HG03025 (cell line): ENCODE data around the gene ACSM4.
"Not testable (repeated sequence)": the region's sequence is repeated elsewhere in the genome, so short reads cannot be mapped to it uniquely, and the experiment has no call there.

ENCODE experiments used
- ATAC-seq: cut with Tn5 transposase; IDR thresholded peaks from one replicate; pipeline ENCODE4 v1.9.1; 2021; ENCODE audit warnings: mild to moderate bottlenecking, moderate library complexity; ENCODE audit not compliant: unreplicated experiment, low FRiP score

Gene ACSM4

DNA sequence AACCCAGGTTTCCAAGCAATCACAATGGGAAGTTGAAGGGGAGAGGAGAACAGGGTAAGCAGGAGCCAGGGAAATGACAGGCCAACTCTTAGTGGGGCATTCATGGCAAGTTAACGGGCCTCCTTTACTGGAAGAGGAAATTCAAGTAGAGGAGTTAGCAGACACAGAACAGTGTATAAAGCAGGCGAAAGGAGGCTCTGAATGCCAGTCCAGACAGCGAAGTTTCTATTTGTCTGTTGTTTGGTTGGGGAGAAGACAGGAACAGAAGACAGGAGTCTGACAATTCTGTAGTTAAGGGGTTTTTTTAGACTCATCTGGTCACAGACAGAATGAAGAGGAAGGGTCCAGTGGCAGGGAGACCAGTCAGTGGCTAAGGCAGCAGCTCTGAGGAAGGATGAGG lies at the start of gene ACSM4:
Gene ACSM4 (plus strand): TSS at position 301 of the 400 bp plus-strand sequence. CDS start 260 bp downstream, outside the sequence.
- ATAC-seq = no peak

DNA sequence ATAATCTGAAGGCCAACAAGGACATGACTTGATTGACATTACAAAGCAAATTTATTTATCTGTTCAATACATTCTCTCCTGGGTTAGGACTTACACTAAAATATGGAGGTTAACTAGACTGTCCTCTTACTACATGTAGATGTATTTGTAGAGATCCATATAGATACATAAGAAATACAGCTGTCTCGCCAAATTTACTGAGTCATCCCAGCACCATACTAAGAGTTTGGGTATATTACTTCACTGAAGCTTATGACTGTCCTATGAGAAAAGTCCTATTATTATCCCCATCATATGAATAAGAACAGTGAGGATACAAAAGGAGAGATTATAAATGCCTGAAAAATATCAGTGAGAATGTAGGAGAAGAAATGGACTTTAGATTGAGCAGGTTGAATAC lies 44.8 kb upstream of the ACSM4 start:
- no peak for ATAC-seq

DNA sequence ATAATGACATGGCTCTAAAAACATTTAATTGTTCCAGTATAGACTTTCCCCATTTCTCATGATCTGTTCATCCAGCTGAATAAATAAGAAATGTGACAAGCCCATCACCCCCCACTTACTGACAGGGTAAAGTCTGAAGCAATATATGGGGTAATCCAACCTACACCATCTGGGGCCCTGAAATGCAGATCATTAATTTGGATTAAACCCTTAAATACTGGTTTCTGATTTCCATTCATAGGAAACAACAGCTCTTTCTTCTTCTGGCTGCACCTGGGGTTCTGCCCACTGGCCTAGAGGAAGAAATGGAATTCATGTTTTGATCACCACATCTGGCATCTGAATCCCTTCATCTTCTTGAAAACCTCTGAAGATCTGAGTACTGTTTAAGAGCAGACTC lies 39.3 kb upstream of the ACSM4 start:
- ATAC-seq = no peak

DNA sequence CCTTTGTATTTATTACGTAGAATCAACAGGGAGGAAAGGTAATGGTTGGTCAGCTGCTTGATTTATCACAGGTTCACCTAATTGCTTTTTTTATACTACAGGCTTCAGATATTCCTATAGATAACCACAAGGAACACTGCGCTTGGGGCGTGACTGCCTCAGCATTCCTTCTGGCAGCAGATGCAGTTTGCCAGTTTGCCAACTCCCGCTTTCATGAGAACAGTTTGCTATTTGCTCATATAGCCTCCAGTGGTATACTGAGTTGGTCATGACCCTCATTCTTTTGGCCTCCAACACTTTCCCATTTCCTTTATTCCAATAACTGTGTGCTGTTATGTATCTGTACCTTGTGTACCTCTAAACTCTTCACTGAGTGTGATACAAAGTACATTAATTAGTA lies 38.6 kb upstream of the ACSM4 start:
- ATAC-seq = no peak

GRCh38 chr12:7269273-7269672 lies 34.6 kb upstream of the ACSM4 start:
- no peak for ATAC-seq

DNA sequence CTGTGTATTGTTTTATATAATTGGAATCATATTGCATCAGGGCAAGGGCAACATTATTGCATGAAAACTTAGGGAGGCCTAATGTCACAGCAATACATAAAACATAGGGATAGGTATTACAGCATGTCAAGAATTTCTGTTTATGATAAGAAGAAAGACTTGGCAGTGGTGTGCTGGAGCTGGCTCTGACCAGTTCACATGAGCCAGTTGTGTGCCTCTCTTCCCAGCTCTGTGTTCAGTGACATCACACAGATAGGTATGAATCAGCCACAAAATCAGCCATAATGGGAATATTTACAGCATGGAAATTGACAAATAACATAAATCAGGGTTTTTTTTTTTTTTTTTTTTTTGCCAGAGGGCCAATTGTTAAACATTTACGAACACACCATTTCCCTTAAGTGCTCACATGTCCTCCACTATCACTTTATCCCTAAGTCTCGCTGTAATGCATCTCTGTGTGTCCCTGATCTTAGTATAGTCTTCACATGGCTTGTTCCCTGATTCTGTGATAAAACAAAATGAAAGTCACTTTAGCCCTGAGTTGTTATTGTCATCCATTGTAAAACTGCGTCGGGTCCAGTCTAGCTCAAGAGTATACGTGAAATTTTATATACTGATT lies 31.9 kb upstream of the ACSM4 start:
- ATAC-seq = no peak

DNA sequence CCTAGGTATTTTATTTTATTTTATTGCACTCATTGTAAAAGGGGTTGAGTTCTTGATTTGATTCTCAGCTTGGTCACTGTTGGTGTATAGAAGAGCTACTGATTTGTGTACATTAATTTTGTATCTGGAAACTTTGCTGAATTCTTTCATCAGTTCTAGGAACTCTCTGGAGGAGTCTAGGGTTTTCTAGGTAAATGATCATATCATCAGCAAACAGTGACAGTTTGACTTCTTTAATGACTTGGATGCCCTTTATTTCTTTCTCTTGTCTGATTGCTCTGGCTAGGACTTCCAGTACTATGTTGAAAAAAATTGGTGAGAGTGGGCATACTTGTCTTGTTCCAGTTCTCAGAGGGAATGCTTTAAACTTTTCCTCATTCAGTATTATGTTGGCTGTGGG lies 28.4 kb upstream of the ACSM4 start:
- not testable (repeated sequence) for ATAC-seq

DNA sequence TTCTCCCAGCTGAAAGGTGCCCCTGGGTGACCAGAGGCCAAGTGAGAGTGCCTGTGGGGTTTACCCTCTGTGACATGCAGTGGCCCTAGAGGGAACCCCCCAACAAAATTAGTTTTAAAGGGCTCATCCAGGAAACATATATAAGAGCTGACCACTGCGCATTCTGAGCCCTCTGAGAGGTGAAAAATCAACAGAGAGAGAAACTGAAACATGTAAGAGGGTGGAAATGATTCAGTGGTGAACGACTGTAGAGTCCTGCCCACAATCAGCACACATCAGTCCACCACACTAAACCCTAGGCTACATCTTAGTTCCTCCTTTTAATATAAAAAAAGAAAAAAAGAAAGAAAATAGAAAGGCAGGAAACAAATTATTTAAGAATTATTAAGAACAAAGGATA lies 21.0 kb upstream of the ACSM4 start:
- peak; percentile 79 for ATAC-seq

GRCh38 chr12:7289743-7290142 lies 14.1 kb upstream of the ACSM4 start:
- no peak for ATAC-seq

DNA sequence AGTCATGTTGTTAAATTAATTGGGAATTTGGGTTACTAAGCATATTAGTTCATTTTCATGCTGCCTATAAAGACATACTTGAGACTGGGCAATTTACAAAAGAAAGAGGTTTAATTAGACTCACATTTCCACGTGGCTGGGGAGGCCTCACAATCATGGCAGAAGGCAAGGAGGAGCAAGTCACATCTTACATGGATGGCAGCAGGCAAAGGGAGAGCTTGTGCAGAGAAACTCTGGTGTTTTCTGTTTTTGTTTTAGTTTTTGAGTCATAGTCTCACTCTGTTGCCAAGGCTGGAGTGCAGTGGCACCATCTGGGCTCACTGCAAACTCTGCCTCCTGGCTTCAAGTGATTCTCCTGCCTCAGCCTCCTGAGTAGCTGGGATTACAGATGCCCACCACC lies 13.3 kb upstream of the ACSM4 start:
- not testable (repeated sequence) for ATAC-seq

DNA sequence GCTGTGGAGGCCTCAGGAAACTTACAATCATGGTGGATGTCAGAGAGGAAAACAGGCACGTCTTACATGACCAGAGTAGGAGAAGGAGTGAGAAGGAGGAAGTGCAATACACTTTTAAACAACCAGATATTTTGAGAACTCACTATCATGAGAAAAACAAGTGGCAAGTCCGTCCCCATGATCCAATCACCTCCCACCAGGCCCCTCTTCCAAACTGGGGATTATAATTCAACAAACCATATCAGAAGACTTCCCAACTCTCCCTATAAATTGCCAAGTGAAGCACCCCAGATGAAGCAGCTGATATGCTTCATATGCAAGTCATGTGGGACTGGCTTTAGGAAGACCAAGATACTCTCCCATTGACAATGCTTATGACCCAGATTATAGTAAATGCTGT lies 11.6 kb upstream of the ACSM4 start:
- ATAC-seq = no peak

GRCh38 chr12:7293670-7294069 lies 10.2 kb upstream of the ACSM4 start:
- ATAC-seq = no peak

DNA sequence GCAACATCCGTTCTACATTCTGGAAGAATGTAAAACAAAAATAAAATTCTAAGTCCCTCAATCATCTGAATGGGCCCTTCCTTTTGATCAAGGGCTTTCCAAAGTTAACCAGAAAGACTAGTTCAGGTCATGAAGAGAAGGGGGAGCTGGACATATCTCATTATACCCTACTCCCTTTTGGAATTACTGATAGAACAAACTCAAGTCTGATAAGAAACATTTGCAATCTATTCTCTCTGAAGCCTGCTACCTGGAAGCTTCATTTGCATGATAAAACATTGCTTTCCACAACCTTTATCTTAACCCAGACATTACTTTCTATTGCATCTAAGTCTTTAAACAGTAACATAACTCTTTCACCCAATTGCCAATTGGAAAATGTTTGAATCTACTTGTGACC lies 8.3 kb upstream of the ACSM4 start:
- no peak for ATAC-seq

- ATAC-seq = no peak
Measured at GRCh38 chr12:7297865-7298264, 6.0 kb upstream of the ACSM4 start.

DNA sequence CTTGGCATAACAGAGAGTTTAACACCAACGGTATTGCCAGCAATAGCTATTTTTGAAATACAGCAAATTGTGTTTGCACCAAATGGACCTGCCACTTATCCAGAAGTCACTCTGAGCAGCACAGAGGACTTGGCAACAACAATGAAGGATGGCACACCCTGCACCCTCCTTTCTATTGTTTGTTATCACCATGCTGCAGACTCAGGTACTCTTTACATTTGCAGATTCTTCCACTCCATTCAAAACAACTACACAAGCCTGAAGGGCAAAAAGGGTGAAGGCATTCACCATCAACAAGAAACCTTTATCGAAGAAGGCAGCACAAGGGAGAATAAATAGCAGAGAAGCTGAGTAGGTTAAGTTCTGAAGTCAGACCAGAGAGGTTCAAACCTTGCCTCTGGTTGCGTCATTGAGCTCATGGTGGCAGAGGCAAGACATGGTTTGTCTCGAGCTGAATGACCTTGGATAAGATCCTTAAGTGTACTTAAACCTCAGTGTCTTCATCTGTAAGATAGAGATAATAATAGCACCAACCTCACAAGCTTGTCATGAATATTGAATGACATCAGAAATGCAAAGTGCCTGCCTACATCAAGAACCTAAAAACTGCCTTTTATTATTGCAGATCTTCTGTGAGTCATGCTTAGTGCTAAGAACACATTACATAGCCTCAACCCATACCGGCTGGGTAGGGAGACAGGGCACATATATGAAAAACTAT lies 1.4 kb upstream of the ACSM4 start:
- no peak for ATAC-seq

DNA sequence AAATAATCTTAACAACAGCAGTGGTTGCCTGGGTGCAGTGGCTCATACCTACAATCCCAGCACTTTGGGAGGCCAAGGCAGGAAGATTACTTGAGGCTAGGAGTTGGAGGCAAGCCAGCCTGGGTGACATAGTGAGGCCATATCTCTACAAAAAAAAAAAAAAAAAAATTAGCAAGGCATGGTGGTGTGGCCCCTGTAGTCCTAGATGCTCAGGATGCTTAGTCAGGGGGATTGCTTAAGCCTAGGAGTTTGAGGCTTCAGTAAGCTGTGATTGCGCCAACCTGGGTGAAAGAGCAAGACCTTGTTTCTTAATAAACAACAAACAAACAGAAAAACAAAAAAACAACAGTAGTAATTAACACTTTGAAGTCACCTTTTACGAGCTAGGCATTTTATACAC lies 642 bp upstream of the ACSM4 start:
- no peak for ATAC-seq

DNA sequence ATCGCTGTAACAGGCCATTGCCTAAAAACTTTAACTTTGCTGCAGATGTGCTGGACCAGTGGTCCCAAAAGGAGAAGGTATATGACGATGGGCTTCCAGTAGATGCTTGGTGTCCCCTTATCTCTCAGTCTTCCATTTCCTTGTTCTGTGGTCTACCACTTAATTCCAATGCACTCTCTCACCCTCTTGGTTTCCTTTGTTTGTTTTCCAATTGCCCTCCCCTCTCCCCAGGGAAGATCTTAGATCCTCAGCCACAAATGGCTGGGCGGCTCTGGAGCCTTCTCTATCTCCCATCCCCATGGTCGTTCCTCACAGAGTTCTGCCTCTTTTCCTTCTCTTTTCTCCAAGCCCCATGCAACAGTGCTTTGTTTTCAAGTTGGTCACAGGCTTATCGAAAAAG lies 584 bp downstream of the ACSM4 start:
- ATAC-seq = no peak

GRCh38 chr12:7310070-7310469 lies 6.2 kb downstream of the ACSM4 start:
- no peak for ATAC-seq

DNA sequence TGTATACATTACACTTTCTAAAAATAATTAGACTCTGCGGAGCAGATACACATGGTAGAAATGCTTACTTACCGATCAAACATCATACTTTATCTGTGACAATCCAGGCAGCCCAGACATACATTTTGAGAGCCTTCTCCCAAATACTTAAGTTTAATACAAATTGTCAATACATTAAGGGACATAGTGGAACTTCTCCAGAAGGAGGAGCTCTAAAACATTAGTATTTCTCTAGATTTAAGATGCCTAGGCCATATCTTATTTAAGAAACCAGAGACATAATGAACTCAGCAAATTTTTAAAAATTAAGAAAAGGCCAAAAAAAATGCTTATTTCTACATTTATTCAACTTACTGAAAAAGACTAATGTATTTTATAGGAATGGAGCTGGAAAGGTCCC lies 16.1 kb downstream of the ACSM4 start:
- no peak for ATAC-seq

GRCh38 chr12:7321624-7322023 lies 17.8 kb downstream of the ACSM4 start:
- ATAC-seq = no peak

DNA sequence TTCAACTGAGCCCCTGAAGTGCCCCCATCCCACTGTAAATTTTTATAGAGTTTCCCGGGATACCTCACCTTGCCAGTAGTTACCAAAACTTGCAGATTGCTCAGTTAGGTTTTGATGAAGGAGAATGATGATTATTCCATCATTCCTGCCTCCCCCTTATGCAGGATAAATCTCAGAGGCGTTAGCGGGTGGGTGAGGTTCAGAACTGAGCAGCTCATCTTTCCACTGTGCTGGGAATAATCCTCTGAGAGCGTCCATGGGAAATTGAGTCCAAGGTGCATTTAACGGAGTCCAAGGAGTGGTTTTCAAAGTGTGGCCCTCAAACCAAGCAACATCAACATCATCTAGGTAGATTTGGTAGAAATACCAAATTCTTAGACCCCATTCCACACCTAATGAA lies 18.7 kb downstream of the ACSM4 start:
- no peak for ATAC-seq

DNA sequence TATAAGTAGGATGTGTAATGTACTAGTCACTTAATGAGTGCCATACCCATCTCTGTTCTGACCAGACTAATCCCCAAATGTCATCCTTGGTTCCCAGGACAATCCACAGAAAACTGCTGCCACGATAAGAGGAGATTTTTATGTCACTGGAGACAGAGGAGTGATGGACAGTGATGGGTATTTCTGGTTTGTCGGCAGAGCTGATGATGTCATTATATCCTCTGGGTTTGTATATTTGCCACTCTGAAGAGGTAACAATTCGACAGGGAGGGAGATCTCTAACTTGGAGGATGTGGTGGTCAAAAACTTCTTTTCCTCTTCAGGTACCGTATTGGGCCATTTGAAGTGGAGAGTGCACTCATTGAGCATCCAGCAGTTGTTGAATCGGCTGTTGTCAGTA lies 20.3 kb downstream of the ACSM4 start:
- no peak for ATAC-seq
